NB4 (cell line): ENCODE results near the gene KLK6.
"Not testable (repeated sequence)": the region's sequence is repeated elsewhere in the genome, so short reads cannot be mapped to it uniquely, and the experiment has no call there.

Experiments
- DNase-seq: peaks from one replicate; pipeline ENCODE4 v3.0.0; 2010; ENCODE audit warnings: low read depth
- H3K4me3 ChIP-seq: one replicate; pipeline ENCODE4 v1.5.1; 2011; ENCODE audit warnings: mild to moderate bottlenecking, low read depth, low read length, moderate library complexity
- MAX ChIP-seq: IDR thresholded peaks from 2 replicates; pipeline ENCODE4 v1.6.1; 2011; ENCODE audit warnings: low read depth, low read length
- MYC ChIP-seq: IDR thresholded peaks from 2 replicates; pipeline ENCODE4 v1.6.1; 2011; ENCODE audit warnings: low read depth, low read length
- POLR2A ChIP-seq: IDR thresholded peaks from 2 replicates; pipeline ENCODE4 v1.6.1; 2011; ENCODE audit warnings: mild to moderate bottlenecking; ENCODE audit not compliant: insufficient read length; ENCODE audit errors: extremely low read depth
- TF ChIP-seq, protein P1 (sequence below): IDR thresholded peaks from one replicate; pipeline ENCODE4 v1.5.1; 2012; ENCODE audit warnings: low read depth, low read length

KLK6 gene

DNA sequence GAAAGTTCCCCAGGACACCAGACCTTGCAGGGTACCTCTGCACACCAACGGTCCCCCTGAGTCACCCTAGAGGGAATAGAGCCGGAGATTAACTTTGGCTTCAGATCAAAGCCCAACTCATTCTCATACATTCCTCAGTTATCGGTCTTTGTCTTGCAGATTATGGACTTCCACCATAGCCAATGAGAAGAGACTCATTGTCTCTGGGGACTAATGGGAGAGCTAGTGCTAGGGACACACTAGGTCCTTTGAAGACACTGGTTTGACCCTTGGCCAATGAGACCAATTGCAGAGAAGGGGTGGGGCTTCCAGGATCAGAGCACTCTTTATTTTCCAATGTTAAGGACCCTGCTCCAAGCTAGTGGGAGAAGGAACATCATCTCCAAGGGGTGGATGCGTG lies 8.2 kb upstream of the KLK6 start:
- no peak for DNase-seq
- no peak overlapping the region for H3K4me3 ChIP-seq
- TF ChIP-seq MYC (no peak), MAX (no peak), POLR2A (no peak)
- TF ChIP-seq, protein P1, sequence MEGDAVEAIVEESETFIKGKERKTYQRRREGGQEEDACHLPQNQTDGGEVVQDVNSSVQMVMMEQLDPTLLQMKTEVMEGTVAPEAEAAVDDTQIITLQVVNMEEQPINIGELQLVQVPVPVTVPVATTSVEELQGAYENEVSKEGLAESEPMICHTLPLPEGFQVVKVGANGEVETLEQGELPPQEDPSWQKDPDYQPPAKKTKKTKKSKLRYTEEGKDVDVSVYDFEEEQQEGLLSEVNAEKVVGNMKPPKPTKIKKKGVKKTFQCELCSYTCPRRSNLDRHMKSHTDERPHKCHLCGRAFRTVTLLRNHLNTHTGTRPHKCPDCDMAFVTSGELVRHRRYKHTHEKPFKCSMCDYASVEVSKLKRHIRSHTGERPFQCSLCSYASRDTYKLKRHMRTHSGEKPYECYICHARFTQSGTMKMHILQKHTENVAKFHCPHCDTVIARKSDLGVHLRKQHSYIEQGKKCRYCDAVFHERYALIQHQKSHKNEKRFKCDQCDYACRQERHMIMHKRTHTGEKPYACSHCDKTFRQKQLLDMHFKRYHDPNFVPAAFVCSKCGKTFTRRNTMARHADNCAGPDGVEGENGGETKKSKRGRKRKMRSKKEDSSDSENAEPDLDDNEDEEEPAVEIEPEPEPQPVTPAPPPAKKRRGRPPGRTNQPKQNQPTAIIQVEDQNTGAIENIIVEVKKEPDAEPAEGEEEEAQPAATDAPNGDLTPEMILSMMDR = no peak

DNA sequence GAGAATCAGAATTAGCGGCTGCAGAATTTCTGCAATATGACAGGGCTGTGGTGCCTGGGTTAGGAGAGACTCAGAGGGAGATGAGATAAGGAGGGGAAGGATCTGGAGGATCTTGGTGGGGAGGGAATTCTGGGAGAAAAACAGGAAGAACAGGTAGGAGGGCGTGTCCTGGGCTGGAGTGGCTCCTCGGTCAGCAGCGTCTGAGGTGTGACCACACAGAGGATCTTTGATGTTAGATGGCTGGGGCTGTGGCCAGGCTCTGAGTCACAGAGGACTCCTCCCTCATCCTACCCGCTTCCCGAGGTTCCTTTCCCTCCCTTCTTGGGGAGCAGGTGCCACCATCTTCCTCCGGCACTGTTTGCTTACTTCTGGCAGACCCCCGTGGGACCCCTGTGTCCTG lies 6.4 kb upstream of the KLK6 start:
- no peak overlapping the region for H3K4me3 ChIP-seq
- TF ChIP-seq, protein P1 = no peak
- TF ChIP-seq MAX = no peak
- no peak for TF ChIP-seq POLR2A
- TF ChIP-seq MYC = no peak
- DNase-seq = no peak

GRCh38 chr19:50974702-50975556 lies 5.5 kb upstream of the KLK6 start:
- DNase-seq = no peak
- no peak overlapping the region for H3K4me3 ChIP-seq
- TF ChIP-seq POLR2A = no peak
- no peak for TF ChIP-seq MAX
- TF ChIP-seq, protein P1 = no peak
- TF ChIP-seq MYC = no peak

DNA sequence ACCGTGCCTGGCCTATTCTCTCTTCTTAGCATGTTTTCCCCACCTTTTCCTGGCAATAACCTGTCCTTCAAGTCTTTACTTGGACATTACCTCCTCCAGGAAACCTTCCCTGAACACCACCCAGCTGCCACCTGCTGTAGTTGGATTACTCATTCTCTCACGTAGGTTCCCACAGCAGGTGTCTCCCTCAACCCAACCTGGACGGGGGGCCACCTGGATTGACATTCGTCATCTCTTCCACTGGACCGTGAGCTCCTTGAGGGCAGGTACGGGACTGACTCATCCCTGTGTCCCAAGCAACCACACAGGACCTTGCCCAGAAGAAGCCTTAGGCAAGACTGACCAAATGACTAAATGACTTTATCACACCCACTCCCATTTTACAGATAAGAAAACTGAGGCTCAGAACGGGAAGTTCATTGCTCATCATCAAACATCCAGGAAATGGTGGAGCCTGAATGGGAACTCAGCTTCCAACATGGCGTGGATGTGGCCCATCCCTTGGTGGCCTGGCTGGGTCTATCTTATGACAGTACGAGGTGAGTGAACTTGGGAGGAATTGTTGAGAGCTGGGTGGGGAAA lies 3.5 kb upstream of the KLK6 start:
- H3K4me3 ChIP-seq = no peak overlapping the region
- TF ChIP-seq MYC = no peak
- TF ChIP-seq, protein P1 = no peak
- TF ChIP-seq MAX = no peak
- no peak for TF ChIP-seq POLR2A
- DNase-seq = no peak

- DNase-seq = not testable (repeated sequence)
Observed at GRCh38 chr19:50969810-50970209, 419 bp upstream of the KLK6 start.

DNA sequence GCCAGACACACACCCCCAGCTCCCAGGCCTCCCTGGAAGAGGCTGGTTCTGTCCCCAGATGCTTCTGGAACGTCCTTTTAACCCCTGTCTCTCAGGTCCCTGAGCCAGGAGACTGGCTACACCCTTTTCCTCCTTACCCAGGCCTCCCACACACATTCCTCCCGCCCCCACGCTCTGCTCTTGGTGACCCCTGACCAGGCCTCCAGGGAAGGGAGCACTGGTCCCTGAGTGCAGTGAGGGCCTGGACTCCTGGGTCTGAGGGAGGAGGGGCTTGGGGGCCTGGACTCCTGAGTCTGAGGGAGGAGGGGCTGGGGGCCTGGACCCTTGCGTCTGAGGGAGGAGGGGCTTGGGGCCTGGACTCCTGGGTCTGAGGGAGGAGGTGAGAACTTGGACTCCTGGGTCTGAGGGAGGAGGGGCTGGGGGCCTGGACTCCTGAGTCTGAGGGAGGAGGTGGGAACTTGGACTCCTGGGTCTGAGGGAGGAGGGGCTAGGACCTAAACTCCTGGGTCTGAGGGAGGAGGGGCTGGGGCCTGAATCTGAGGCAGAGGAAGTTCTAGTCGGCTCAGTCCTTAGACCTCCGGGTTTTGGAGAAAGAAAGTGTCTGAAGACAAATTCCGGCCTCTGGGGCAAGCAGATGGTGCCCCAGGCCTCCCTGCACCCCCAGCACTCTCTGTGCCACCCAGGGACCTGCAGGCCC lies 527 bp downstream of the KLK6 start:
- no peak overlapping the region for H3K4me3 ChIP-seq

More at GRCh38 chr19:50969810-50970209, 419 bp upstream of the KLK6 start:
- H3K4me3 ChIP-seq = not testable (repeated sequence)

More for the DNA sequence above, 527 bp downstream of the KLK6 start:
- TF ChIP-seq MAX (no peak), POLR2A (no peak), MYC (no peak)
- TF ChIP-seq, protein P1 = no peak
- no peak for DNase-seq
